ENCODE measurements around the gene UNC5A.

Gene UNC5A

GRCh38 chr5:176802116-176802784 lies 8.1 kb upstream of the UNC5A start:
- no peak for DNase-seq

GRCh38 chr5:176803068-176803942 lies 7.1 kb upstream of the UNC5A start:
- DNase-seq: no peak

- no peak for DNase-seq
Observed at GRCh38 chr5:176803943-176804498, 6.3 kb upstream of the UNC5A start.

- DNase-seq: no peak
Observed at GRCh38 chr5:176806137-176806536, 4.2 kb upstream of the UNC5A start.

- no peak for DNase-seq
Observed at GRCh38 chr5:176809544-176810080, 747 bp upstream of the UNC5A start.

- DNase-seq: no peak
Observed at GRCh38 chr5:176810687-176811501, 535 bp downstream of the UNC5A start.

GRCh38 chr5:176812269-176813259 lies 2.2 kb downstream of the UNC5A start:
- DNase-seq: no peak

GRCh38 chr5:176813587-176814312 lies 3.4 kb downstream of the UNC5A start:
- no peak for DNase-seq

GRCh38 chr5:176814313-176814685 lies 3.9 kb downstream of the UNC5A start:
- no peak for DNase-seq

GRCh38 chr5:176814836-176815438 lies 4.6 kb downstream of the UNC5A start:
- DNase-seq: no peak

GRCh38 chr5:176816043-176816745 lies 5.8 kb downstream of the UNC5A start:
- peak; percentile 49 for DNase-seq

- no peak for DNase-seq
Observed at GRCh38 chr5:176816791-176817347, 6.5 kb downstream of the UNC5A start.

GRCh38 chr5:176817369-176817840 lies 7.0 kb downstream of the UNC5A start:
- DNase-seq: peak; percentile 42

GRCh38 chr5:176817841-176818377 lies 7.5 kb downstream of the UNC5A start:
- peak; percentile 20 for DNase-seq

- DNase-seq: no peak
Observed at GRCh38 chr5:176818391-176819098, 8.2 kb downstream of the UNC5A start.

GRCh38 chr5:176819476-176819875 lies 9.1 kb downstream of the UNC5A start:
- DNase-seq: no peak

- no peak for DNase-seq
Observed at GRCh38 chr5:176820937-176821336, 10.6 kb downstream of the UNC5A start.

GRCh38 chr5:176821441-176821840 lies 11.1 kb downstream of the UNC5A start:
- no peak for DNase-seq
